SK-N-SH (cell line): ENCODE results near the gene IKZF5. TPM values are rescaled to one million over a fixed set of nuclear protein-coding genes. Genes with fewer than 3 reads are reported as not detected.

ENCODE experiments used
- CTCF ChIA-PET: fragments of 300-600, 350-600 bp; formaldehyde crosslinking; extraction: SDS; loops from one replicate; lab custom pipeline; 2021; lab: Yijun Ruan, JAX
- POLR2A ChIA-PET: fragments of 350-600 bp; sonication (Branson Sonifier 250); formaldehyde crosslinking; extraction: SDS; loops from one replicate; lab custom pipeline; 2020; ENCODE audit warnings: antibody characterized with exemption, inconsistent platforms; lab: Yijun Ruan, JAX
- DNase-seq: peaks from one replicate; pipeline ENCODE4 v3.0.0; 2012
- H2AFZ ChIP-seq: fragments of 200-600 bp; sonication (generic); 2 replicates; pipeline ENCODE4 v1.8.1; 2016; ENCODE audit warnings: antibody characterized with exemption, mild to moderate bottlenecking, low read depth
- H3F3A ChIP-seq: fragments of 200-600 bp; sonication (generic); replicated peaks from 2 replicates; pipeline ENCODE3; 2016; ENCODE audit warnings: antibody characterized with exemption, mild to moderate bottlenecking; ENCODE audit not compliant: insufficient read depth
- H3K27ac ChIP-seq, 2 experiments: fragments of 200-500 bp in 1 of 2; fragments of 200-600 bp in 1 of 2; sonication (Bioruptor generic) in 1 of 2; sonication (generic), shearing (Covaris generic) in 1 of 2; 2 replicates each; pipeline versions ENCODE4 v1.5.1 to v1.6.1; 2014 to 2016; ENCODE audit warnings: low read depth in 2 of 2, inconsistent platforms in 1 of 2, low read length in 1 of 2, mild to moderate bottlenecking in 1 of 2, mixed read lengths in 1 of 2
- H3K27me3 ChIP-seq: fragments of 200-600 bp; sonication (generic), shearing (Covaris generic); 2 replicates; pipeline ENCODE4 v1.6.1; 2016; ENCODE audit warnings: mixed run types; ENCODE audit not compliant: insufficient read depth
- H3K36me3 ChIP-seq, 2 experiments: fragments of 200-500 bp in 1 of 2; fragments of 200-600 bp in 1 of 2; sonication (Bioruptor generic) in 1 of 2; sonication (generic) in 1 of 2; replicated peaks in 1 of 2; 2 replicates each; pipeline versions ENCODE3 to v1.5.1; 2014 to 2016; ENCODE audit warnings: low read length in 1 of 2, mild to moderate bottlenecking in 1 of 2; ENCODE audit not compliant: insufficient read depth in 2 of 2, control insufficient read depth in 1 of 2
- H3K4me1 ChIP-seq, 2 experiments: fragments of 200-500 bp in 1 of 2; fragments of 200-600 bp in 1 of 2; sonication (Bioruptor generic) in 1 of 2; sonication (generic), shearing (Covaris generic) in 1 of 2; 2 replicates each; pipeline versions ENCODE4 v1.5.1 to v1.6.1; 2014 to 2016; ENCODE audit warnings: low read depth in 1 of 2, low read length in 1 of 2, mixed run types in 1 of 2; ENCODE audit not compliant: insufficient read depth in 2 of 2, control insufficient read depth in 1 of 2
- H3K4me2 ChIP-seq: fragments of 200-600 bp; sonication (generic), shearing (Covaris generic); 2 replicates; pipeline ENCODE4 v1.6.1; 2017; ENCODE audit warnings: mixed run types
- H3K4me3 ChIP-seq, 2 experiments: fragments of 200-500 bp in 1 of 2; fragments of 200-600 bp in 1 of 2; sonication (Bioruptor generic) in 1 of 2; sonication (generic), shearing (Covaris generic) in 1 of 2; 2 replicates each; pipeline versions ENCODE4 v1.5.1 to v1.8.1; 2014 to 2016; ENCODE audit warnings: low read depth in 2 of 2, inconsistent platforms in 1 of 2, low read length in 1 of 2, mild to moderate bottlenecking in 1 of 2, mixed read lengths in 1 of 2, moderate library complexity in 1 of 2
- H3K79me2 ChIP-seq: fragments of 200-600 bp; sonication (generic); 2 replicates; pipeline ENCODE4 v1.8.1; 2017; ENCODE audit warnings: mild to moderate bottlenecking; ENCODE audit not compliant: insufficient read depth
- H3K9ac ChIP-seq: fragments of 200-600 bp; sonication (generic); 2 replicates; pipeline ENCODE4 v1.6.1; 2017; ENCODE audit warnings: mixed run types
- H3K9me2 ChIP-seq: fragments of 200-600 bp; sonication (generic); 2 replicates; pipeline ENCODE4 v1.6.1; 2017; ENCODE audit warnings: mixed run types
- H3K9me3 ChIP-seq: fragments of 200-600 bp; sonication (generic); 2 replicates; pipeline ENCODE4 v1.6.1; 2017; ENCODE audit warnings: mixed run types, mild to moderate bottlenecking, moderate library complexity
- H4K20me1 ChIP-seq: fragments of 200-600 bp; sonication (generic); 2 replicates; pipeline ENCODE4 v1.6.1; 2017; ENCODE audit warnings: mild to moderate bottlenecking, mixed run types; ENCODE audit not compliant: insufficient read depth
- CHD2 ChIP-seq: fragments of 150-350 bp; IDR thresholded peaks from 2 replicates; pipeline ENCODE4 v1.6.1; 2018; ENCODE audit warnings: low read length; ENCODE audit not compliant: partially characterized antibody
- CTCF ChIP-seq: fragments of 200-600 bp; sonication (generic); IDR thresholded peaks from 2 replicates; pipeline ENCODE4 v1.6.1; 2017; ENCODE audit warnings: antibody characterized with exemption, mild to moderate bottlenecking, moderate library complexity
- EZH2phosphoT487 ChIP-seq: fragments of 200-600 bp; sonication (generic); IDR thresholded peaks from 2 replicates; pipeline ENCODE4 v1.6.1; 2017; ENCODE audit warnings: low read depth, mixed run types, mild to moderate bottlenecking, antibody characterized with exemption, moderate library complexity, borderline replicate concordance
- FOSL2 ChIP-seq: IDR thresholded peaks from 2 replicates; pipeline ENCODE4 v1.4.0; 2012; ENCODE audit warnings: low read depth, mild to moderate bottlenecking, moderate library complexity, borderline replicate concordance
- FOXM1 ChIP-seq: IDR thresholded peaks from 2 replicates; pipeline ENCODE4 v1.4.0; 2012; ENCODE audit warnings: low read depth, mild to moderate bottlenecking
- JUND ChIP-seq: IDR thresholded peaks from 2 replicates; pipeline ENCODE4 v1.4.0; 2012
- MEF2A ChIP-seq: IDR thresholded peaks from 2 replicates; pipeline ENCODE4 v1.4.0; 2012; ENCODE audit warnings: low read depth, borderline replicate concordance
- NFIC ChIP-seq: IDR thresholded peaks from 2 replicates; pipeline ENCODE4 v1.4.0; 2012; ENCODE audit warnings: borderline replicate concordance
- PBX3 ChIP-seq: IDR thresholded peaks from 2 replicates; pipeline ENCODE4; 2012
- POLR2AphosphoS5 ChIP-seq: IDR thresholded peaks from 2 replicates; pipeline ENCODE4 v1.6.1; 2012; ENCODE audit warnings: low read depth, low read length
- RFX5 ChIP-seq: IDR thresholded peaks from 2 replicates; pipeline ENCODE4 v1.6.1; 2012; ENCODE audit warnings: mild to moderate bottlenecking, improper control_type of control experiment, low read length
- TAF1 ChIP-seq: IDR thresholded peaks from 2 replicates; pipeline ENCODE4 v1.6.1; 2012; ENCODE audit warnings: low read depth, mild to moderate bottlenecking, low read length, moderate library complexity, borderline replicate concordance
- TCF12 ChIP-seq: IDR thresholded peaks from 2 replicates; pipeline ENCODE4 v1.4.0; 2012
- TEAD4 ChIP-seq: IDR thresholded peaks from 2 replicates; pipeline ENCODE4 v1.4.0; 2012; ENCODE audit warnings: mild to moderate bottlenecking, borderline replicate concordance; ENCODE audit not compliant: insufficient read depth
- USF2 ChIP-seq: fragments of 150-350 bp; IDR thresholded peaks from 2 replicates; pipeline ENCODE4 v1.6.1; 2017; ENCODE audit warnings: antibody characterized with exemption, low read length, low read depth, borderline replicate concordance
- WGBS: methylation state at CpG from one replicate; pipeline ENCODE4 v1.1.6; 2017; ENCODE audit warnings: low lambda C conversion rate; 5-methylcytosine and 5-hydroxymethylcytosine counted together
- polyA plus RNA-seq, 3 experiments: library from polyadenylated mRNA; depleted of rRNA; stranded (reverse); fragments of >200 nt; gene quantifications; 2 replicates each; pipeline ENCODE4 v1.2.3, GENCODE V29; 2012
- TF ChIP-seq, protein P1 (sequence below): IDR thresholded peaks from 2 replicates; pipeline ENCODE4 v1.4.0; 2012; ENCODE audit warnings: low read depth, borderline replicate concordance
- TF ChIP-seq, protein P2 (sequence below): IDR thresholded peaks from 2 replicates; pipeline ENCODE4 v1.4.0; 2012; ENCODE audit warnings: low read depth, borderline replicate concordance

The IKZF5 gene
- polyA plus RNA-seq, 1 of the 3 experiments (the other 2 are of a cell fraction) = 2.9 TPM

DNA sequence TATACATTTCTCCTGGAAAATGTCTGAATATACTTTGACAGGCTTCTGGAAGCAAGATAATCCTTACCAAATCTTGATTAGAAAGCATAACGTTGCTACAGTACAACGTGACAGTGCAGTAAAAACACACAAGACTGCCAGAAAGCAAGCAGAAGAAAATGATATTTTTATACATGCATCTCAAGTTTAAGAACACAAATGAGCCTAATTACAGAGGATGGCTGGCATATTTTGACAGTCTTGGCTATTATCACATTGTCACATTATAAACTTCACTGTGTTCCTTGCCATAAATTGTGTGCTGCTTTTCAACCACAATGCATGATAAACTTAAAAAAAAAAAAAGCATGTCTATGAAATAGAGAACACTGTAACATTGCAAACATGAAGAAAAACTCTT, 4.3 kb downstream of the IKZF5 start:
- no peak overlapping the region for H2AFZ ChIP-seq
- no peaks in the 10 kb centered on the region for H3K9me3 ChIP-seq
- H3K36me3 ChIP-seq = peaks cover 2 to 4% of the 10 kb centered on the region in 2 experiments
- 51% methylated on average over 2 of the region's 2 CpGs for whole genome bisulfite sequencing
- H3K27me3 ChIP-seq = no peaks in the 10 kb centered on the region
- H3K79me2 ChIP-seq = peaks cover 89% of the 10 kb centered on the region
- H3K9me2 ChIP-seq = no peaks in the 10 kb centered on the region
- CTCF ChIA-PET = interaction anchor here (0.7 to 0.8 kb wide), 2 partner anchors 23 to 1133 kb away, joined by 3 read pairs; no protein-coding TSS in a partner anchor
- POLR2A ChIA-PET = no interaction called here
- H3K9ac ChIP-seq = no peak overlapping the region
- H3K27ac ChIP-seq = no peak overlapping the region
- peaks cover 4% of the 10 kb centered on the region; the same call in 1 of the 2 replicates for H4K20me1 ChIP-seq
- peaks cover 0 to 8% of the 10 kb centered on the region in 2 experiments; a peak in 2 of 4 replicates for H3K4me1 ChIP-seq
- no peak for DNase-seq
- no peak overlapping the region for H3K4me2 ChIP-seq
- TF ChIP-seq USF2 (no peak), POLR2AphosphoS5 (no peak), CHD2 (no peak), MEF2A (no peak), NFIC (no peak), RFX5 (no peak)
- TF ChIP-seq, protein P1, sequence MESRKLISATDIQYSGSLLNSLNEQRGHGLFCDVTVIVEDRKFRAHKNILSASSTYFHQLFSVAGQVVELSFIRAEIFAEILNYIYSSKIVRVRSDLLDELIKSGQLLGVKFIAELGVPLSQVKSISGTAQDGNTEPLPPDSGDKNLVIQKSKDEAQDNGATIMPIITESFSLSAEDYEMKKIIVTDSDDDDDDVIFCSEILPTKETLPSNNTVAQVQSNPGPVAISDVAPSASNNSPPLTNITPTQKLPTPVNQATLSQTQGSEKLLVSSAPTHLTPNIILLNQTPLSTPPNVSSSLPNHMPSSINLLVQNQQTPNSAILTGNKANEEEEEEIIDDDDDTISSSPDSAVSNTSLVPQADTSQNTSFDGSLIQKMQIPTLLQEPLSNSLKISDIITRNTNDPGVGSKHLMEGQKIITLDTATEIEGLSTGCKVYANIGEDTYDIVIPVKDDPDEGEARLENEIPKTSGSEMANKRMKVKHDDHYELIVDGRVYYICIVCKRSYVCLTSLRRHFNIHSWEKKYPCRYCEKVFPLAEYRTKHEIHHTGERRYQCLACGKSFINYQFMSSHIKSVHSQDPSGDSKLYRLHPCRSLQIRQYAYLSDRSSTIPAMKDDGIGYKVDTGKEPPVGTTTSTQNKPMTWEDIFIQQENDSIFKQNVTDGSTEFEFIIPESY = no peak
- TF ChIP-seq, protein P2, sequence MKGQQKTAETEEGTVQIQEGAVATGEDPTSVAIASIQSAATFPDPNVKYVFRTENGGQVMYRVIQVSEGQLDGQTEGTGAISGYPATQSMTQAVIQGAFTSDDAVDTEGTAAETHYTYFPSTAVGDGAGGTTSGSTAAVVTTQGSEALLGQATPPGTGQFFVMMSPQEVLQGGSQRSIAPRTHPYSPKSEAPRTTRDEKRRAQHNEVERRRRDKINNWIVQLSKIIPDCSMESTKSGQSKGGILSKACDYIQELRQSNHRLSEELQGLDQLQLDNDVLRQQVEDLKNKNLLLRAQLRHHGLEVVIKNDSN = no peak
- no peak overlapping the region for H3K4me3 ChIP-seq
- no peaks in the 10 kb centered on the region for H3F3A ChIP-seq

DNA sequence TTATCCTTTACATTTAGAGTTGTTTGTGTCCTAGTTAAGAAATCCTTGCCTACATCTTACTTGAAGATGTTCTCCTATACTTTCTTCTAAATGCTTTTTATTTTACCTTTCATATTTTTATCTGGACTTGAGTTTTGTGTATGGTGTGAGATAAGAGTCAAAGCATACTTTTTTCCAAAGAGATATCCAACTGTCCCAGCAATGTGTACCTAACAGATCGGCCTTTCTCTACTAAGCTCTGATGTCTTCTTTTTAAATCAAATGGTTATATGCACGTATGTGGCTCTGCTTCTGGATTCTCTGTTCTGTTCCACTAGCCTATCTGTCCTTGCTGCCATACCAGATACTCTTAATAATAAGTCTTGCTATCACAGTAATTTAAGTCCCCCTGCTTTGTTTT, 7.2 kb downstream of the IKZF5 start:
- CTCF ChIA-PET = no interaction called here
- peaks cover 79% of the 10 kb centered on the region for H3K79me2 ChIP-seq
- 93% methylated on average over 2 of the region's 2 CpGs for WGBS
- TF ChIP-seq, protein P1 = no peak
- no peak for TF ChIP-seq FOSL2
- no peak for TF ChIP-seq POLR2AphosphoS5
- no peak for TF ChIP-seq FOXM1
- TF ChIP-seq TEAD4 = no peak
- no peak for TF ChIP-seq TCF12
- TF ChIP-seq CTCF = no peak
- TF ChIP-seq PBX3 = no peak
- no peak for TF ChIP-seq EZH2phosphoT487
- no peak for TF ChIP-seq TAF1
- no peak for TF ChIP-seq NFIC
- no peak for TF ChIP-seq USF2
- no peak for TF ChIP-seq JUND
- TF ChIP-seq MEF2A = no peak

More for the DNA sequence above, 7.2 kb downstream of the IKZF5 start:
- Histone ChIP-seq H3K9me3 (no peaks in the 10 kb centered on the region), H3K36me3 (peaks cover 15% of the 10 kb centered on the region in 2 experiments), H3K27me3 (no peaks in the 10 kb centered on the region), H3K9ac (no peak overlapping the region), H3F3A (no peaks in the 10 kb centered on the region), H3K4me3 (no peak overlapping the region), H4K20me1 (peaks cover 4% of the 10 kb centered on the region; the same call in 1 of the 2 replicates), H3K27ac (no peak overlapping the region), H3K9me2 (no peaks in the 10 kb centered on the region), H3K4me2 (no peak overlapping the region), H2AFZ (no peak overlapping the region), H3K4me1 (no peaks in the 10 kb centered on the region)
- POLR2A ChIA-PET = no interaction called here
- DNase-seq = no peak
